AG10803 (cell line): Measurements from ENCODE around the gene LIAS.

Experiments
- DNase-seq: peaks from one replicate; pipeline ENCODE4 v3.0.0; 2010; ENCODE audit warnings: low read depth
- H3K4me3 ChIP-seq: 2 replicates; pipeline ENCODE4 v1.5.1; 2011; ENCODE audit warnings: mild to moderate bottlenecking, low read length, control low read depth
- TF ChIP-seq, protein P1 (sequence below): conservative IDR thresholded peaks from 2 replicates; pipeline ENCODE4 v1.5.1; 2011; ENCODE audit warnings: mild to moderate bottlenecking, low read length, control low read depth, inconsistent platforms

Gene LIAS

DNA sequence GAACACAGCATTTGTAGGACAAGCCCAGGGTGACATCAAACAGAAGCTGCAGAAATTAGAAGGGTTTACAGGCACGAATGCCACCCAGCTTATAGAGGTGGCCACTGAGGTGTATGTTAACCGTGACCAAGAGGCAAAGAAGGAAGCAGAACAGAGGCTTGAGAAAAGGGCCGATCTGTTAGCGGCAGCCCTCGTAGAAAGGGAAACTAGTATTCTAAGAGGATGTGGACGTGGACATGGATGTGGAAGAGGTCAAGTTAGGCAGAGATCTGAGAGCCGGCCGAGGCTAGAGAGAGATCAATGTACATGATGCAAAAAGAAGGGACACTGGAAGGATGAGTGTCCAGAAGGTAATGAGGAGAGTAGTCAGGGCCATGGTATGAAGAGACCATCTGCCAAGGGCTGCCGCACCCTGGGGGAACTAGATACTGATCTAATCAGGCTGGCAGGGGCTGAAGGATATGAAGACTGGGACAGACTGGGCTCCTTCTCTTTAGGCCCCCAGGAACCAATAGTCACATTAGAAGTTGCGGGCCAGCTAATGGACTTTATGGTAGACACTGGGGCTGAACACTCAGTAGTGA, 27.5 kb downstream of the LIAS start:
- no peak for DNase-seq
- TF ChIP-seq, protein P1, sequence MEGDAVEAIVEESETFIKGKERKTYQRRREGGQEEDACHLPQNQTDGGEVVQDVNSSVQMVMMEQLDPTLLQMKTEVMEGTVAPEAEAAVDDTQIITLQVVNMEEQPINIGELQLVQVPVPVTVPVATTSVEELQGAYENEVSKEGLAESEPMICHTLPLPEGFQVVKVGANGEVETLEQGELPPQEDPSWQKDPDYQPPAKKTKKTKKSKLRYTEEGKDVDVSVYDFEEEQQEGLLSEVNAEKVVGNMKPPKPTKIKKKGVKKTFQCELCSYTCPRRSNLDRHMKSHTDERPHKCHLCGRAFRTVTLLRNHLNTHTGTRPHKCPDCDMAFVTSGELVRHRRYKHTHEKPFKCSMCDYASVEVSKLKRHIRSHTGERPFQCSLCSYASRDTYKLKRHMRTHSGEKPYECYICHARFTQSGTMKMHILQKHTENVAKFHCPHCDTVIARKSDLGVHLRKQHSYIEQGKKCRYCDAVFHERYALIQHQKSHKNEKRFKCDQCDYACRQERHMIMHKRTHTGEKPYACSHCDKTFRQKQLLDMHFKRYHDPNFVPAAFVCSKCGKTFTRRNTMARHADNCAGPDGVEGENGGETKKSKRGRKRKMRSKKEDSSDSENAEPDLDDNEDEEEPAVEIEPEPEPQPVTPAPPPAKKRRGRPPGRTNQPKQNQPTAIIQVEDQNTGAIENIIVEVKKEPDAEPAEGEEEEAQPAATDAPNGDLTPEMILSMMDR = no peak
- H3K4me3 ChIP-seq = no peak overlapping the region

DNA sequence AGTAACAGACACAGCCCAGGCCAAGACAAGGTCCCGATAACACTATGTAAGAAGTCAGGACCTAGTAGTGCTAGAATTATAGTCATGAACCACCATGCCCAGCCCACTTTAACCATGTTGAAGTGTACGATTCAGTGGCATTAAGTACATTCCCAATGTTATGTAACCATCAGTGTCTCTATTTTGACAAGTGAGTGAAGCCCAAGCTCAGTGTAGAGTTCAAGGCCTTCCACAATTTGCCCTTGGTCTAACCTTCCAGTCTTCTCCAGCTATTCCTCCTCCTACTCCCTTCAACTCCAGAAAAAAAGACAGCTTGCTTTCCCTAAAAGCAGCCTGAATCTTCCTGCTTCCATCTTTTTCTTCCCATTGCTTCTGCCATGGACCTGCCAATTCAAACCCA, 31.5 kb downstream of the LIAS start:
- TF ChIP-seq, protein P1 = no peak
- no peak overlapping the region for H3K4me3 ChIP-seq
- no peak for DNase-seq

DNA sequence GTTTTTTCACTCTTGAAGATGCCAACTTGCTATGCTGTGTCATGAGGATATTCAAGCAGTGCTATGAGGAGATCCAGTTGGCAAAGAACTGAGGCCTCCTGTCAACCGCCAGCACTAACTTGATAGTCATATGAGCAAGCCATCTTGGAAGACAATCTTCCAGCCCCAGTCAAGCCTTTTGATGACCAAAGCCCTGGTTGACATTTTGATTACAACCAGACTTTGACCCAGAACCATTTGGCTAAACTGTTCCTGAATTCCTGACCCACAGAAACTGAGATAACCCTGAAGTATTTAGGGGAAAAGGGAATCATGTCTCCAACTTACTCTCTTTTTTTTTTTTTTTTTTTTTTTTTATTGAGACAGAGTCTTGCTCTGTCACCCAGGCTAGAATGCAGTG, 35.5 kb downstream of the LIAS start:
- no peak for DNase-seq
- H3K4me3 ChIP-seq = no peak overlapping the region
- TF ChIP-seq, protein P1 = no peak

GRCh38 chr4:39495446-39496213, 36.8 kb downstream of the LIAS start:
- no peak overlapping the region for H3K4me3 ChIP-seq
- TF ChIP-seq, protein P1 = no peak
- DNase-seq = no peak

GRCh38 chr4:39497909-39498726, 39.3 kb downstream of the LIAS start:
- H3K4me3 ChIP-seq = no peak overlapping the region
- TF ChIP-seq, protein P1 = no peak
- DNase-seq = no peak

- H3K4me3 ChIP-seq = no peak overlapping the region
- DNase-seq = no peak
- TF ChIP-seq, protein P1 = no peak
Observed at GRCh38 chr4:39498727-39499020, 39.8 kb downstream of the LIAS start.
